GM19351 (cell line): ENCODE data around the gene KAZN.

Experiments used
- ATAC-seq: cut with Tn5 transposase; IDR thresholded peaks from one replicate; pipeline ENCODE4 v1.9.1; 2021; ENCODE audit warnings: mild to moderate bottlenecking, moderate library complexity; ENCODE audit not compliant: unreplicated experiment

Gene KAZN

GRCh38 chr1:14738647-14739046, 140.2 kb downstream of the KAZN start:
- ATAC-seq, result no peak

GRCh38 chr1:14739082-14739832, 140.8 kb downstream of the KAZN start:
- no peak for ATAC-seq

GRCh38 chr1:14740016-14740415, 141.5 kb downstream of the KAZN start:
- no peak for ATAC-seq

GRCh38 chr1:14741082-14741481, 142.6 kb downstream of the KAZN start:
- ATAC-seq, result no peak

- ATAC-seq, result no peak
These were observed 143.0 kb downstream of the KAZN start for GRCh38 chr1:14741532-14741931.

- peak; percentile 47 for ATAC-seq
These were observed 143.9 kb downstream of the KAZN start for GRCh38 chr1:14742181-14742980.

- ATAC-seq, result no peak
These were observed 144.9 kb downstream of the KAZN start for GRCh38 chr1:14743368-14743767.

GRCh38 chr1:14745001-14745720, 146.7 kb downstream of the KAZN start:
- no peak for ATAC-seq

GRCh38 chr1:14745789-14746188, 147.3 kb downstream of the KAZN start:
- no peak for ATAC-seq

- no peak for ATAC-seq
These were observed 147.9 kb downstream of the KAZN start for GRCh38 chr1:14746393-14746792.

- ATAC-seq, result no peak
These were observed 149.7 kb downstream of the KAZN start for GRCh38 chr1:14748151-14748550.

GRCh38 chr1:14748977-14749376, 150.5 kb downstream of the KAZN start:
- no peak for ATAC-seq

- no peak for ATAC-seq
These were observed 152.0 kb downstream of the KAZN start for GRCh38 chr1:14750490-14750889.

- ATAC-seq, result no peak
These were observed 157.2 kb downstream of the KAZN start for GRCh38 chr1:14755518-14756252.

GRCh38 chr1:14756589-14757285, 158.3 kb downstream of the KAZN start:
- no peak for ATAC-seq

GRCh38 chr1:14757286-14757625, 158.8 kb downstream of the KAZN start:
- no peak for ATAC-seq

GRCh38 chr1:14759042-14759818, 160.7 kb downstream of the KAZN start:
- no peak for ATAC-seq

GRCh38 chr1:14759843-14760242, 161.4 kb downstream of the KAZN start:
- ATAC-seq, result no peak

GRCh38 chr1:14760780-14761179, 162.3 kb downstream of the KAZN start:
- no peak for ATAC-seq
